Ovary (tissue), 3 donors: ENCODE results near the gene GALNT17.

Source experiments
- POLR2A ChIP-seq: fragments of 450-650 bp; IDR thresholded peaks from one replicate; pipeline ENCODE4 v1.6.1; 2017; ENCODE audit warnings: antibody characterized with exemption, mild to moderate bottlenecking, moderate library complexity
- TF ChIP-seq, protein P1 (sequence below), 3 donors: fragments of 450-650 bp in 2 of 3; fragments of 200-600 bp in 1 of 3; IDR thresholded peaks; one replicate each; pipeline versions ENCODE4 v1.5.1 to v1.8.0; 2016 to 2022; ENCODE audit warnings: antibody characterized with exemption in 3 of 3, mild to moderate bottlenecking in 1 of 3
- donor health status: DM: no; HTN: no; CAD: no.

DNA sequence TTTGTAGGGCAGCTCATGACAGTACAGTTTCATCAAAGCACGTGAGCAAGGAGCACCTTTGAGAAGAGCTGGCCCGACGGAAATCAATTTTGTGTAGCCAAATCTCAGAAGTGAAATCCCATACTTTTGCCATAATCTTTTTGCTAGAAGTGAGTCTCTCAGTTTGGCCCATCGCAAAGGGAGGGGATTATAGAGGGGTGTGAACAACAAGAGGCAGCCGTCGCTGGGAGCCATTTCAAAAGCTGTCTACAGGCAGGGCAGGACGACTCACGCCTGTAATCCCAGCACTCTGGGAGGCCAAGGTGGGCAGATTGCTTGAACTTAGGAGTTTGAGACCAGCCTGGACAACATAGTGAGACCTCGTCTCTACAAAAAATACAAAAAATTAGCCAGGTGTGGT, 599.8 kb downstream of the GALNT17 start:
- TF ChIP-seq, protein P1, sequence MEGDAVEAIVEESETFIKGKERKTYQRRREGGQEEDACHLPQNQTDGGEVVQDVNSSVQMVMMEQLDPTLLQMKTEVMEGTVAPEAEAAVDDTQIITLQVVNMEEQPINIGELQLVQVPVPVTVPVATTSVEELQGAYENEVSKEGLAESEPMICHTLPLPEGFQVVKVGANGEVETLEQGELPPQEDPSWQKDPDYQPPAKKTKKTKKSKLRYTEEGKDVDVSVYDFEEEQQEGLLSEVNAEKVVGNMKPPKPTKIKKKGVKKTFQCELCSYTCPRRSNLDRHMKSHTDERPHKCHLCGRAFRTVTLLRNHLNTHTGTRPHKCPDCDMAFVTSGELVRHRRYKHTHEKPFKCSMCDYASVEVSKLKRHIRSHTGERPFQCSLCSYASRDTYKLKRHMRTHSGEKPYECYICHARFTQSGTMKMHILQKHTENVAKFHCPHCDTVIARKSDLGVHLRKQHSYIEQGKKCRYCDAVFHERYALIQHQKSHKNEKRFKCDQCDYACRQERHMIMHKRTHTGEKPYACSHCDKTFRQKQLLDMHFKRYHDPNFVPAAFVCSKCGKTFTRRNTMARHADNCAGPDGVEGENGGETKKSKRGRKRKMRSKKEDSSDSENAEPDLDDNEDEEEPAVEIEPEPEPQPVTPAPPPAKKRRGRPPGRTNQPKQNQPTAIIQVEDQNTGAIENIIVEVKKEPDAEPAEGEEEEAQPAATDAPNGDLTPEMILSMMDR (IDR thresholded peaks at IDR 0.05): no peak
- TF ChIP-seq POLR2A: no peak
